Measurements from ENCODE around the gene CD244.

DNA sequence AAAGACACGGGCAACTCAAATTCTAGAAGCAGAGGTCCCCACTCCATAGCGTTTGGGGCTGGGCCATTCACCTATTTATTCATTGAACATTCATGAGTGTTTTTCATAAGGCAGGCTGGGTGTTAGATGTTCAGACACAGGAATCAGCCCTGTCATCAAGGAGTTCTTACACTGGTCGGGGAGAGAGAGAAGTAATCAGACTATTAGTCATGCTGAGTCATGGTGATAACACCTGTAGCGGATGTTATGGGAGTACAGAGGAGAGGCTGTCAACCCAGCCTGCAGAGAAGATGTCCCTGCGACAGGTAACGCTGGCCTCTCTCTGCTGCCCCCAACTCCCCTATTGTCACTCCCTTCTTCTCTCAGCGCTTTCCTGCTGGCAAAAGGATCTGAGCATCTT is 49.5 kb downstream of the CD244 start:
- TF ChIP-seq TAF1 (IDR thresholded peaks at IDR 0.05; ENCODE audit: borderline replicate concordance, low read depth, low read length) (no peak), POLR2A (IDR thresholded peaks at IDR 0.05; ENCODE audit: low read depth, low read length) (no peak), POLR2AphosphoS5 (IDR thresholded peaks at IDR 0.05; ENCODE audit: low read depth, low read length) (no peak)

Measured in GM12892 (cell line).